Measurements from ENCODE around the gene YWHAG.
"Not testable (repeated sequence)": the region's sequence is repeated elsewhere in the genome, so short reads cannot be mapped to it uniquely, and the experiment has no call there.

The YWHAG gene

DNA sequence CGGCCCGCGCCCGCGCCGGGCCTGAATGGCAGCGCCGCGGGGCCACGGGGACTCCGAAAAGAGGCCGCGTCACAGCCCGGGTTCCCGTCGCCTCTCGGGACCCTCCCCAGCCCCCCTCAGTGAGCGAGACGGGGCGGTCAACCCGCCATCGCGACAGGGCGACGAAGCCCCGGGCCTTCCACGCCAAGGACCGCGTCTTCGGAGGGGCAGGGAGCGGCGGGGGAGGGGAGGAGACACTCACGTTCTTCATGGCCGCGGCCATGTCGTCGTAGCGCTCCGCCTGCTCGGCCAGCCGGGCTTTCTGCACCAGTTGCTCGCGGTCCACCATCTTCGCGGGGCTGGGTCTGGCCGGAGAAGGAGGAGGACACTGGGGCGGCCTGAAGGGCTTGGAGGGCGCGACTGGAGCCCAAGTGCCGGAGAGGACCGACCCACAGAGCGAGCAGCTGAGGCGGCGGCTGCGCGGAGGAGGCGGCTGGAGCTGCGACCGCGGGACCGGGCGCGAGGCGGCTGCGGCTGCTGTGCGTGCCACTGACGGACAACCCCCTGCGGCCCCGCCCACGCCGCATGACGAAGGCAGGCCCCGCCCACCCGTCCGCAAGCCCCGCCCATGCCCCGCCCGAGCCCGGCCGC is at the start of gene YWHAG:
TSS of gene YWHAG (minus strand) at position 511 of the 630 bp plus-strand sequence. CDS start at position 328, 183 bp downstream.
- peak; percentile 52 for DNase-seq (ENCODE audit: low spot score)

DNA sequence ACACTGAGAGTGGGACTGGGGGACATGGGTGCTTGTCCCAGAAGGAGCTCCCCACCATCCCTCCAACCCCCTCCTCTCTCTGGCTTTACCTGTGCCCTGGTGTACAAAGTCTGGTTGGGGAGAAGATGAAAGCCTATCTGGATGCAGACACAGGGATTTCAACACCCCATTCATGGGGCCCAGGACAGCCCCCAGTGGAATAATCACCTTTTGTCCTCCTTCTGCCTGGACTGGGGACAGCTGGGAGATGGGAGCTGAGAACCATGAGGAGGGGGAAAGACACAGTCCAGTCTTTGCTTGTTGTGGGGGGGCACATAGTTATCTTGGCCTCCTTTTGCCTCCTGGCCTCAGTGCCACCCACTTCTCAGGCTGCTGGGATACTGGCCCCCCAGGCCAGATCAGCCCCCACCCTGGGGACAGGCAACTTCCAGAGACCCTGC is 49.4 kb upstream of the YWHAG start:
- DNase-seq (ENCODE audit: low spot score), result no peak

GRCh38 chr7:76407718-76408117 is 48.9 kb upstream of the YWHAG start:
- no peak for DNase-seq (ENCODE audit: low spot score)

GRCh38 chr7:76405738-76406137 is 46.9 kb upstream of the YWHAG start:
- no peak for DNase-seq (ENCODE audit: low spot score)

GRCh38 chr7:76403780-76404494 is 45.1 kb upstream of the YWHAG start:
- DNase-seq (ENCODE audit: low spot score), result no peak

DNA sequence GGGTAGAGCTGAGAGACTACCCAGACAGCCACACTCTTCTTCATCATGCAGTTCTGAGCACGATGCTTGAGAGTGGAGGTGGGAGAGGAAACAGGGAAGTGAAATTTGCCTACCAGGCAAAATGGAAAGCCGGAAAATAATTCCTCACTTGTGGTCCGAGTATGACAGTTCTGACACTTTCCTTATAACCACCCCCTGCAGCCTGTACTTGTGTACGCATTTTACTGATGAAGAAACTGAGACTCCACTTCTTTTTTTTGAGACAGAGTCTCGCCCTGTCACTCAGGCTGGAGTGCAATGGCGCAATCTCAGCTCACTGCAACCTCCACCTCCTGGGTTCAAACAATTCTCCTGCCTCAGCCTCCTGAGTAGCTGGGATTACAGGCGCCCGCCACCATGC is 44.3 kb upstream of the YWHAG start:
- DNase-seq (ENCODE audit: low spot score), result not testable (repeated sequence)

- no peak for DNase-seq (ENCODE audit: low spot score)
Measured at GRCh38 chr7:76400248-76400647, 41.5 kb upstream of the YWHAG start.

DNA sequence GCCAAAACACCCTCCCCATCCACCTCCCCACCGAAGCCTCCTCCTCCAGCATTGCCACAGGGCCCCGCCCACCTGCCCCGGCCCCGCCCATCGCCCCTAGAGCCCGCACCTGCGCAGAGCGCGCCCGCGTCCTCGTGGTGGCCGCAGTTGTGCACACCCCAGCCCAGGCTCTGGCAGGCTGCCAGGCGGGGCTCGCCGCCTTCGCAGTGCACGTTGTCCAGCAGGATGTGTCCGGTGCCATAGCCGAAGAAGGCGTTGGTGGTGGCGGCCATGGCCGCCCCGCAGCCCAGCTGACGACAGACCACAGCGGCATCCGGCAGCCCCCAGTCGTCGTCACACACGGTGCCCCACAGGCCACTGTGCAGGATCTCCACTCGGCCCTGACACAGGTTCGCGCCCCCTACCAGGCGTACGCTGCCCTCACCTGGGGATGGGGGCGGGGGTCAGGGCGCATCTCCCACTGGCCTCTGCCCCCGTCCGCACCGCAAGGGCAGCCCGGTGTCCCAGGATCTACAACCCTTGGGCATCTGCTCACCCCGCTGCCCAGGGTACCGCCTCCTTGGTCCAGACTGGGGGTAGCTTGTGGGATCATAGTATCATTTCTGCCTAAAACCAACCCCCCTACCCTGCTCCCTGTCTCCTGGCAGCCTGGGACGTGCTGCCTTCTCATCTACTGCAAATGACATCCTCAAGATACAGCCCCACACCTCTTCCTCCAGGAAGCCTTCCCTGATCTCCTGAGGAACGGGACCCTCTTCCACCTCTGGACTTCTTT is 38.8 kb upstream of the YWHAG start:
- peak; percentile 80 for DNase-seq (ENCODE audit: low spot score)

GRCh38 chr7:76396864-76397263 is 38.1 kb upstream of the YWHAG start:
- no peak for DNase-seq (ENCODE audit: low spot score)

DNA sequence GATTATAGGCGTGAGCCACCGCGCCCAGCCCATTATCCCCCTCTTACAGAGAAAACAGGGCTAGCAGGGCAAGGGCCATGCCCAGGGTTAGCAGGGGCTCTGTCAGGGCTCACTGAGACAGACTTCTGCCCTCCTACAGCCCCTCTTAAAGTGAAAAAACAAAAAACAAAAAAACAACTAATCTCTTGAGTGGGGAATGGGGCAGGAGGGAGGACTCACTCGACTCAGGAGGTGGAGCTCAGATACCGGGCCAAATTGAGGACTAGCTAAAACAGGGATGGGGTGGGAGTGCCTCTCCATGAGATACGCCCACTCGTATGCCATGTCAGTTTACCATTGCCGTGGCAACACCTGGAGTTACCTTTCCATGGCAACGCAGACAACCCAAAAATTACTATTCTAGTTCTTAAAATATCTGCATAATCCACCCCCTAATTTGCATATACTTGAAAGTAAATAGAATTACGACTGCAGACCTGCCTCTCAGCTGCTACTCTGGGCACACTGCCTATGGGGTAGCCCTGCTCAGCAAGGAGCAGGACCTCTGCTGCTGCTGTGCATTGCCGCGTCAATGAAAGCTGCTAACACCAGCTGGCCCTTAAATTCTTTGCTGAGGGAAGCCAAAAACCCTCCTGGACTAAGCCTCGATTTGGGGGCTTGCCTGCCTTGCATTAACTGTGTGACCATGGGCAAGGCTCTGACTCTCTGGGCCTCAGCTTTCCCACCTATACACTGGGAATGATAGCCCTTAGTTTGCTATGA is 37.4 kb upstream of the YWHAG start:
- no peak for DNase-seq (ENCODE audit: low spot score)

GRCh38 chr7:76395605-76395964 is 36.8 kb upstream of the YWHAG start:
- not testable (repeated sequence) for DNase-seq (ENCODE audit: low spot score)

DNA sequence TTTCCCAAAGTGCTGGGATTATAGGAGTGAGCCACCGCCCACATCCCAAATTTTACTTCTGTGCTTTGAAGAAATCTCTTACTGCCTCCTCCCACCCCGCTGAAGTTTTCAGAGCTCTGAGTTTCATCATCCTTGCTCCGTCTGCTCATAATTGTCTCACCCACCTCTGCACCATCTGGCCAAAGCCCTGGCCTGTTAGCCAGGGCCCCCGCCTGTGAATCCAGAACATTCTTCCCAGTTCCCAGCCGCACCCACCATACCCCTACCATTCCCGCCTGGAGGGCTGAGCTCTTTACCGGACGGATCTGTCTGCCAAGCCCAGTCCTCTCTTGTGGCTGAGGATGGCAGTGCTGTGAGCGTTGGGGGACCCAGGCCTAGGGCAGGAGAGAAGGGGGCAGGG is 36.2 kb upstream of the YWHAG start:
- DNase-seq (ENCODE audit: low spot score), result no peak

- DNase-seq (ENCODE audit: low spot score), result peak; percentile 91
Measured at GRCh38 chr7:76393116-76394031, 34.6 kb upstream of the YWHAG start.

DNA sequence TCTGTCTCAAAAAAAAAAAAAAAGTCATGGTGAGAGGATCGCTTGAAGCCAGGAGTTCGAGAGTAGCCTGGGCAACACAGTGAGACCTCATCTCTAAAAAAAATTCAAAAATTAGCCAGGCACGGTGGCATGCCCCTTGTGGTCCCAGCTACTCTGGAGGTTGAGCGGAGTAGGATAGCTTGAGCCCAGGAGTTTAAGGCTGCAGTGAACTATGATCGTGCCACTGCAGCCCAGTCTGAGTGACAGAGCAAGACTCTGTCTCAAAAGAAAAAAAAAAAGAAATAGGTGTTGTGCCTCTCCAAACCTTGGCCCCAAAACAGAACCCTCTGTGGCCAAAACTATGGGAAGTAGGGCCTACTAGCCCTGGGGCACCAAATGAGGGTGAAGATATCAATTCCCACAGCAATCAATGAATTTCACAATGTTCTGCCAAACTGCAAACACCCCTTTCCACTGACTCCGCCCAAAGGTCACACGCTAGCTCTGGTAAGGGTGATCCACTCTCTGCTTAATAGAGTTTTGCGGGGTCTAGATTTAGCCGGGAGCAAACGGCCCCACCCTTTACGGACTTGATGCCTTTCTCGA is 33.8 kb upstream of the YWHAG start:
- no peak for DNase-seq (ENCODE audit: low spot score)

DNA sequence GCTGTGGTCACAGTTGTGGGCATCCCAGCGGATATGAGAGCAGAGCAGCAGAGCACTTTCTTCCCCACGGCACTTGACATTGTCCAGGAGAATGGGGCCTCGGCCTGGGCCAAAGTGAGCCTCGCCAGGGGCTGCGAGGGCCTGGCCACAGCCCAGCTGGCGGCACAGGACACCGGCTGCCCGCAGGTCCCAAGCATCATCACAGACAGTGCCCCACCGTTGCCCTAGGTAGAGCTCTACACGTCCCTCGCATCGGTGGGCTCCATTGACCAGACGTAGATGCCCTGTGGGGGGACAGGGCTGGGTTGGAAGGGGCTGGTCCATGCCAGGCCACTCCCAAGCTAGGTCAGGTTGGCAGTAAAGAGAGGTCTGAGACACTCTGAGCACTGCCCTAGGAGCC is 31.3 kb upstream of the YWHAG start:
- DNase-seq (ENCODE audit: low spot score), result no peak

- DNase-seq (ENCODE audit: low spot score), result not testable (repeated sequence)
Measured at GRCh38 chr7:76387789-76388188, 29.0 kb upstream of the YWHAG start.

DNA sequence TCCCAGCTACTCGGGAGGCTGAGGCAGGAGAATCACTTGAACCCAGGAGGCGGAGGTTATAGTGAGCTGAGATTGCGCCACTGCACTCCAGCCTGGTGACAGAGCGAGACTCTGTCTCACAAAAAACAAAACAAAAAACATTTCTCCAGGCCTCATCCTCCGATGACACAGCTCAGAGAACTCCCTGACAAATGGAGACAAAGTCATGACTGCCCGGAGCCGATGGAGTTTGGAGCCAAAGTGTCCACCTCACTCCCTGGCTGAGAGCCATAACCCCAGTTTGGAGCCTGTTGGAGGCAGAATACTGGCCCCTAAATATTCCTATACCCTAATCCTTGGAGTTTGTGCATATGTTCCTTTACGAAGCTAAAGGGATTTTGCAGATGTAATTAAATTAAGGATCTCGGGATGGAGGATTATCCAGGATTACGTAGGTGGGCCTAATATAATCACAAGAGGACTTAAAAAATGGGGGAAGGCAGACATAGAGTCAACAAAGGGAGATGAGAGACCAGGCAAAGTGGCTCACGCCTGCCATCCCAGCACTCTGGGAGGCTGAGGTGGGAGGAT is 28.0 kb upstream of the YWHAG start:
- DNase-seq (ENCODE audit: low spot score), result no peak

- no peak for DNase-seq (ENCODE audit: low spot score)
Measured at GRCh38 chr7:76383089-76383944, 24.5 kb upstream of the YWHAG start.

- no peak for DNase-seq (ENCODE audit: low spot score)
Measured at GRCh38 chr7:76381814-76382213, 23.0 kb upstream of the YWHAG start.

- no peak for DNase-seq (ENCODE audit: low spot score)
Measured at GRCh38 chr7:76380623-76380966, 21.8 kb upstream of the YWHAG start.

Measured in HuH-7.5 (cell line).